Common myeloid progenitor, CD34-positive (primary cell): Measurements from ENCODE around the gene IPO13.

ENCODE experiments used
- CTCF ChIA-PET: fragments of 350-600 bp; sonication (Branson Sonifier 250); formaldehyde crosslinking; loops from one replicate; lab custom pipeline; 2021; ENCODE audit warnings: antibody characterized with exemption; lab: Charles Lee
- POLR2A ChIA-PET: fragments of 350-600 bp; sonication (Branson Sonifier 250); formaldehyde crosslinking; loops from one replicate; lab custom pipeline; 2021; ENCODE audit warnings: antibody characterized with exemption; lab: Charles Lee
- DNase-seq, 3 donors: peaks; one replicate each; pipeline versions ENCODE4 v3.0.0 to v3.0.0-alpha.2; 2013
- H3K27ac ChIP-seq, 2 experiments: 1 replicate in 1 of 2; 2 replicates in 1 of 2; pipeline ENCODE4 v1.7.0; 2013; ENCODE audit warnings: inconsistent platforms in 2 of 2, low read length in 2 of 2, mild to moderate bottlenecking in 2 of 2, low read depth in 1 of 2, moderate library complexity in 1 of 2; ENCODE audit not compliant: severe bottlenecking in 2 of 2, insufficient read depth in 1 of 2, poor library complexity in 1 of 2
- H3K27me3 ChIP-seq, 5 experiments: replicated peaks in 2 of 5; 1 replicate in 3 of 5; 2 replicates in 2 of 5; pipeline versions ENCODE4 v1.6.1 to v1.7.0; 2013; ENCODE audit warnings: low read length in 4 of 5, mild to moderate bottlenecking in 2 of 5, moderate library complexity in 2 of 5, inconsistent platforms in 1 of 5; ENCODE audit not compliant: insufficient read depth in 5 of 5, control insufficient read depth in 4 of 5
- H3K36me3 ChIP-seq, 4 experiments: 1 replicate in 2 of 4; 2 replicates in 2 of 4; pipeline versions ENCODE4 v1.6.1 to v1.7.0; 2013; ENCODE audit warnings: low read length in 3 of 4, control low read depth in 1 of 4, mild to moderate bottlenecking in 1 of 4; ENCODE audit not compliant: control insufficient read depth in 4 of 4, insufficient read depth in 4 of 4
- H3K4me1 ChIP-seq, 4 experiments: 1 replicate in 3 of 4; 2 replicates in 1 of 4; pipeline versions ENCODE4 v1.6.1 to v1.7.1; 2013; ENCODE audit warnings: low read length in 3 of 4, mild to moderate bottlenecking in 3 of 4, control low read depth in 1 of 4, inconsistent platforms in 1 of 4, moderate library complexity in 1 of 4; ENCODE audit not compliant: control insufficient read depth in 4 of 4, insufficient read depth in 4 of 4; ENCODE audit errors: control extremely low read depth in 1 of 4
- H3K4me3 ChIP-seq, 7 experiments: 1 replicate in 4 of 7; 2 replicates in 3 of 7; pipeline versions ENCODE4 v1.5.1 to v1.7.0; 2013; ENCODE audit warnings: mild to moderate bottlenecking in 7 of 7, low read length in 6 of 7, moderate library complexity in 6 of 7, inconsistent platforms in 2 of 7, low read depth in 2 of 7, control low read depth in 1 of 7; ENCODE audit not compliant: insufficient read depth in 4 of 7, control insufficient read depth in 1 of 7; ENCODE audit errors: extremely low read depth in 1 of 7
- H3K9me3 ChIP-seq, 5 experiments: 1 replicate in 4 of 5; 2 replicates in 1 of 5; pipeline versions ENCODE4 v1.6.1 to v1.7.1; 2013; ENCODE audit warnings: low read length in 4 of 5, mild to moderate bottlenecking in 2 of 5, inconsistent platforms in 1 of 5, low read depth in 1 of 5, moderate library complexity in 1 of 5; ENCODE audit not compliant: control insufficient read depth in 4 of 5, insufficient read depth in 2 of 5; ENCODE audit errors: control extremely low read depth in 1 of 5
- WGBS: methylation state at CpG from one replicate; pipeline ENCODE4 v1.1.5; 2013; ENCODE audit not compliant: insufficient coverage; 5-methylcytosine and 5-hydroxymethylcytosine counted together

IPO13 gene

GRCh38 chr1:43983253-43983899 is 36.6 kb downstream of the IPO13 start:
- ChIA-PET CTCF (interaction anchor here (0.6 to 1.4 kb wide), 2 partner anchors 65 to 218 kb away, joined by 3 to 4 read pairs; no protein-coding TSS in a partner anchor), POLR2A (no interaction called here)
- Histone ChIP-seq H3K9me3 (no peaks in the 10 kb centered on the region), H3K36me3 (peaks cover 0 to 32% (median 10%) of the 10 kb centered on the region in 4 experiments), H3K27me3 (no peaks in the 10 kb centered on the region), H3K4me1 (peaks cover 0 to 21% (median 14%) of the 10 kb centered on the region in 4 experiments), H3K27ac (no peak overlapping the region), H3K4me3 (no peak overlapping the region)
- WGBS, result 98% methylated on average over 8 of the region's 12 CpGs
- no peak for DNase-seq

GRCh38 chr1:43984855-43985254 is 38.1 kb downstream of the IPO13 start:
- DNase-seq, result no peak
- ChIA-PET POLR2A (no interaction called here), CTCF (interaction anchor here (0.7 kb wide), 1 partner anchor 9 kb away, joined by 4 read pairs; the partner anchor contains the start of gene ATP6V0B)
- WGBS, result 97% methylated on average over 9 of the region's 16 CpGs
- no peak overlapping the region for H3K4me3 ChIP-seq
- H3K9me3 ChIP-seq, result no peaks in the 10 kb centered on the region
- H3K27ac ChIP-seq, result no peak overlapping the region
- H3K36me3 ChIP-seq, result peaks cover 0 to 30% (median 10%) of the 10 kb centered on the region in 4 experiments
- H3K27me3 ChIP-seq, result no peaks in the 10 kb centered on the region
- H3K4me1 ChIP-seq, result peaks cover 0 to 12% (median 5%) of the 10 kb centered on the region in 4 experiments

- no peak for DNase-seq
- no peaks in the 10 kb centered on the region for H3K9me3 ChIP-seq
- H3K4me1 ChIP-seq, result peaks cover 0 to 7% (median 6%) of the 10 kb centered on the region in 4 experiments
- no peaks in the 10 kb centered on the region for H3K27me3 ChIP-seq
- WGBS, result 92% methylated on average over 4 of the region's 4 CpGs
- ChIA-PET CTCF (no interaction called here), POLR2A (no interaction called here)
- no peak overlapping the region for H3K4me3 ChIP-seq
- H3K36me3 ChIP-seq, result peaks cover 0 to 30% (median 10%) of the 10 kb centered on the region in 4 experiments
- no peak overlapping the region for H3K27ac ChIP-seq
These were observed 39.3 kb downstream of the IPO13 start for GRCh38 chr1:43985984-43986595.

DNA sequence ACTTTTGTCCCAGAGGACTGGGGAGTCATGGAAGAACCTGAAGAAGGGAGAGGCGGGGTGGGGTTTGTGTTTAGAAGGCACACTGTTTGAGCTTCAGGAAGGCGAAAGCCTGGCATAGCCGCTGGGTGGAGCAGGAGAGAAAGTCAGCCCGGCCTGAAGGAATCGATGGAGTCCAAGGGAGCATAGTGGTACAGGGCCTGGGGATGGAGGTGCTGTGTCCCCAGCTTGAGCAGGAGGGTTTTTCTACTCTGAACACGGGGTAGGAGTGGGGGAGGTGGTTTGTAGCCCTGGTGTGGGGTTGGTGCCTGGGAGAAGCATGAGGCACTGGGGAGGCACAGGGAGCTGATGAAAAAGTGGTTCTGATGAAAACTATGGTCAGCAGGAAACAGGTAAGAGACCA is 40.0 kb downstream of the IPO13 start:
- H3K4me3 ChIP-seq, result no peak overlapping the region
- ChIA-PET POLR2A (no interaction called here), CTCF (interaction anchor here (0.6 kb wide), 1 partner anchor 933 kb away, joined by 3 read pairs; no protein-coding TSS in a partner anchor)
- peaks cover 0 to 30% (median 10%) of the 10 kb centered on the region in 4 experiments for H3K36me3 ChIP-seq
- H3K9me3 ChIP-seq, result no peaks in the 10 kb centered on the region
- no peak for DNase-seq
- 100% methylated on average over 2 of the region's 6 CpGs for WGBS
- no peak overlapping the region for H3K27ac ChIP-seq
- no peaks in the 10 kb centered on the region for H3K27me3 ChIP-seq
- peaks cover 0 to 12% (median 11%) of the 10 kb centered on the region in 4 experiments for H3K4me1 ChIP-seq

DNA sequence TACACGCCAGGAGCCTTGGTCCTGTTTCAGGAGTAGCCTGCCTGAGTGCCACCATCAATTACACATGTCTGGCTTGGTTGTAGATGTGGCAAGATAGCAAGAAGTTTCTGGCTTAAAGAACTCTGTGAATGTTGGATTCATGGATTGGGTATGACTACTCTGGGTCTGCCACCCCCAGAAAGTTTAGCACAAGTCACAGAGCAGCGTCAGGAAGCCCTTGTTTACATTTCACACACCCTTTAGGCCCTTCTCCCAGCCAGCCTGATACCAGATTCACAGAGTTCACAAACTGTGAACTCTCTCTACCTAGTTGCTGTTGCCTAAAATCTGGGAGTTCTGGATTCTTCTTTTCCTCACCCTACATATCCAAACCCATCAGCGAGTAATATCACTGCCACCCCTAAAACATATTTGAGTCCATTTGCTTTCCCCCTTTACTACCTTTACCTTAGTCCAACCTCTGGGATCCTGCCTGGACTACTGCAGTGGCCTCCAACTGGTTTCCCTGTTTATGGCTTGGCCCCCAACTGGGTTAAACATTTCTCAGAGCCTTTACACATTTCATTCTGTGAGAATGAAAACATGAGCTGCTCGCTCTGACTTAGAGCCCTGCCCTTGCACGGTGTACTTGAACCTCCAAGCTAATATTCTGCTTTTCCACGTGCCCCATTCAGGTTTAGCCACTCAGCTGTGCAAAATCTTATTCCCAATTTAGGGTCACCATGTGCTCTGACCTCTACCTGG is 40.6 kb downstream of the IPO13 start:
- Histone ChIP-seq H3K4me1 (peaks cover 0 to 17% (median 16%) of the 10 kb centered on the region in 4 experiments), H3K4me3 (no peak overlapping the region), H3K9me3 (no peaks in the 10 kb centered on the region), H3K27ac (no peak overlapping the region), H3K27me3 (no peaks in the 10 kb centered on the region), H3K36me3 (peaks cover 0 to 26% (median 10%) of the 10 kb centered on the region in 4 experiments)
- no peak for DNase-seq
- ChIA-PET POLR2A (interaction anchor here (0.6 kb wide), 1 partner anchor 269 kb away, joined by 5 read pairs; no protein-coding TSS in a partner anchor), CTCF (interaction anchor here (0.6 to 1.5 kb wide), 4 partner anchors 12 to 932 kb away, joined by 3 to 4 read pairs (median 3); no protein-coding TSS in a partner anchor)
- 98% methylated on average over 6 of the region's 6 CpGs for WGBS

GRCh38 chr1:43990271-43991199 is 43.8 kb downstream of the IPO13 start:
- H3K4me1 ChIP-seq, result peaks cover 0 to 28% (median 28%) of the 10 kb centered on the region in 4 experiments
- ChIA-PET POLR2A (no interaction called here), CTCF (interaction anchor here (1.2 to 6.1 kb wide), 5 partner anchors 14 to 62 kb away, joined by 3 to 38 read pairs (median 7); no protein-coding TSS in a partner anchor)
- H3K27me3 ChIP-seq, result no peaks in the 10 kb centered on the region
- no peaks in the 10 kb centered on the region for H3K9me3 ChIP-seq
- H3K27ac ChIP-seq, result peak overlapping the region in 1 of 2 experiments; percentile 49
- no peak for DNase-seq
- peaks cover 0 to 7% (median 5%) of the 10 kb centered on the region in 4 experiments for H3K36me3 ChIP-seq
- H3K4me3 ChIP-seq, result peak overlapping the region in 5 of 7 experiments; percentile 65 to 87 (median 74)
- WGBS, result 84% methylated on average over 16 of the region's 19 CpGs
